HCT116 (cell line): Measurements from ENCODE around the gene VAPA. TPM values are rescaled to one million over a fixed set of nuclear protein-coding genes. Genes with fewer than 3 reads are reported as not detected.

Experiments used
- ATAC-seq: fragments of 200-7000 bp; cut with Tn5 transposase; 2 replicates; pipeline ENCODE4 v1.9.1; 2020; ENCODE audit warnings: mild to moderate bottlenecking, moderate library complexity
- BruUV-seq: library from RNA; stranded (reverse); fragments of 400-500 nt; replicated peaks from 2 replicates; lab custom pipeline; 2021; lab: Mats Ljungman, UMichigan
- CTCF ChIA-PET: fragments of 300-600 bp; sonication (Branson Sonifier 250); formaldehyde crosslinking; loops from one replicate; lab custom pipeline; 2021; ENCODE audit warnings: antibody characterized with exemption; lab: Charles Lee
- POLR2A ChIA-PET: fragments of 300-600, 350-600 bp; sonication (Branson Sonifier 250); formaldehyde crosslinking; loops from one replicate; lab custom pipeline; 2021; ENCODE audit warnings: antibody characterized with exemption; lab: Charles Lee
- RAD21 ChIA-PET, 2 experiments: fragments of 300-600 bp; sonication (Branson Sonifier 250); formaldehyde crosslinking; loops; one replicate each; lab custom pipeline; 2023; ENCODE audit warnings: low total read pairs in 2 of 2; ENCODE audit not compliant: uncharacterized antibody in 2 of 2, unreplicated experiment in 2 of 2, low non-redundant PET in 1 of 2; lab: Charles Lee
- DNase-seq: peaks from one replicate; pipeline ENCODE4 v3.0.0-alpha.2; 2010; ENCODE audit warnings: low read depth, low spot score
- H2AFZ ChIP-seq: fragments of 200-600 bp; shearing (Covaris generic), sonication (generic); 2 replicates; pipeline ENCODE4 v1.6.1; 2017; ENCODE audit warnings: low read depth, mixed run types, mixed read lengths, antibody characterized with exemption, low read length; ENCODE audit not compliant: poor library complexity, severe bottlenecking
- H3K27ac ChIP-seq: 2 replicates; pipeline ENCODE4 v1.5.1; 2012; ENCODE audit warnings: low read depth, low read length
- H3K27me3 ChIP-seq: fragments of 200-600 bp; sonication (generic); 2 replicates; pipeline ENCODE4 v1.6.1; 2016; ENCODE audit warnings: mixed run types, low read length, mixed read lengths; ENCODE audit not compliant: insufficient read depth
- H3K36me3 ChIP-seq, 2 experiments: fragments of 200-500 bp in 1 of 2; fragments of 200-600 bp in 1 of 2; sonication (Bioruptor generic) in 1 of 2; sonication (generic) in 1 of 2; 2 replicates each; pipeline versions ENCODE4 v1.5.1 to v1.6.1; 2014 to 2016; ENCODE audit warnings: low read length in 2 of 2, inconsistent platforms in 1 of 2, mixed read lengths in 1 of 2, mixed run types in 1 of 2; ENCODE audit not compliant: insufficient read depth in 2 of 2, control insufficient read depth in 1 of 2
- H3K4me1 ChIP-seq, 2 experiments: fragments of 200-600 bp in 1 of 2; sonication (generic) in 1 of 2; 2 replicates each; pipeline versions ENCODE4 v1.5.1 to v1.6.1; 2012 to 2017; ENCODE audit warnings: low read length in 2 of 2, inconsistent platforms in 1 of 2, mild to moderate bottlenecking in 1 of 2, mixed read lengths in 1 of 2, mixed run types in 1 of 2, moderate library complexity in 1 of 2; ENCODE audit not compliant: insufficient read depth in 2 of 2, control insufficient read depth in 1 of 2
- H3K4me2 ChIP-seq: fragments of 200-600 bp; sonication (generic); 2 replicates; pipeline ENCODE4 v1.6.1; 2017; ENCODE audit warnings: mixed run types, low read length, mixed read lengths
- H3K4me3 ChIP-seq, 2 experiments: fragments of 200-600 bp in 1 of 2; sonication (generic) in 1 of 2; replicated peaks in 1 of 2; 2 replicates each; pipeline ENCODE4 v1.5.1; 2011 to 2016; ENCODE audit warnings: low read length in 2 of 2, control low read depth in 1 of 2, low read depth in 1 of 2, mild to moderate bottlenecking in 1 of 2, mixed read lengths in 1 of 2, mixed run types in 1 of 2
- H3K79me2 ChIP-seq: fragments of 200-600 bp; sonication (generic); 2 replicates; pipeline ENCODE4 v1.6.1; 2017; ENCODE audit warnings: mild to moderate bottlenecking, mixed run types, low read length, moderate library complexity, mixed read lengths; ENCODE audit not compliant: insufficient read depth
- H3K9ac ChIP-seq: fragments of 200-600 bp; sonication (generic); 2 replicates; pipeline ENCODE4 v1.6.1; 2016; ENCODE audit warnings: low read length, mixed read lengths
- H3K9me2 ChIP-seq: fragments of 200-600 bp; sonication (generic), shearing (Covaris generic); 2 replicates; pipeline ENCODE4 v1.6.1; 2017; ENCODE audit warnings: mixed run types, mild to moderate bottlenecking, moderate library complexity; ENCODE audit not compliant: insufficient read depth
- H3K9me3 ChIP-seq, 2 experiments: fragments of 200-500 bp in 1 of 2; fragments of 200-600 bp in 1 of 2; sonication (Bioruptor generic) in 1 of 2; sonication (generic) in 1 of 2; 2 replicates each; pipeline ENCODE4 v1.6.1; 2014 to 2017; ENCODE audit warnings: low read length in 2 of 2, mixed read lengths in 2 of 2, inconsistent platforms in 1 of 2, low read depth in 1 of 2, mild to moderate bottlenecking in 1 of 2, mixed run types in 1 of 2, moderate library complexity in 1 of 2; ENCODE audit not compliant: control insufficient read depth in 1 of 2, insufficient read depth in 1 of 2
- H4K20me1 ChIP-seq: fragments of 200-600 bp; sonication (generic), shearing (Covaris generic); 2 replicates; pipeline ENCODE4 v1.6.1; 2017; ENCODE audit warnings: mixed run types, mild to moderate bottlenecking, moderate library complexity; ENCODE audit not compliant: insufficient read depth
- CBX3 ChIP-seq: IDR thresholded peaks from 2 replicates; pipeline ENCODE4 v1.6.1; 2012; ENCODE audit warnings: low read depth
- CEBPB ChIP-seq: IDR thresholded peaks from 2 replicates; pipeline ENCODE4 v1.6.1; 2012; ENCODE audit warnings: low read depth
- ELF1 ChIP-seq: IDR thresholded peaks from 2 replicates; pipeline ENCODE4 v1.6.1; 2012; ENCODE audit warnings: low read depth, borderline replicate concordance
- EZH2 ChIP-seq: fragments of 200-600 bp; sonication (generic); IDR thresholded peaks from 2 replicates; pipeline ENCODE4 v1.6.1; 2017; ENCODE audit warnings: antibody characterized with exemption, mixed run types
- EZH2phosphoT487 ChIP-seq: fragments of 200-600 bp; IDR thresholded peaks from 2 replicates; pipeline ENCODE4 v1.6.1; 2018; ENCODE audit warnings: antibody characterized with exemption, borderline replicate concordance
- POLR2A ChIP-seq: IDR thresholded peaks from 2 replicates; pipeline ENCODE4 v1.7.0; 2011; ENCODE audit warnings: borderline replicate concordance; ENCODE audit not compliant: insufficient read depth, insufficient read length; ENCODE audit errors: extremely low read depth
- POLR2AphosphoS5 ChIP-seq: IDR thresholded peaks from 2 replicates; pipeline ENCODE4 v1.6.1; 2011; ENCODE audit warnings: mild to moderate bottlenecking, low read depth, low read length, moderate library complexity
- RAD21 ChIP-seq: IDR thresholded peaks from 2 replicates; pipeline ENCODE4 v1.6.1; 2012; ENCODE audit warnings: low read depth, mild to moderate bottlenecking
- SP1 ChIP-seq: IDR thresholded peaks from 2 replicates; pipeline ENCODE4 v1.6.1; 2012; ENCODE audit warnings: low read depth
- SRF ChIP-seq: IDR thresholded peaks from 2 replicates; pipeline ENCODE4 v1.6.1; 2012; ENCODE audit warnings: low read depth
- TCF7L2 ChIP-seq: IDR thresholded peaks from 2 replicates; pipeline ENCODE4 v1.7.0; 2011; ENCODE audit warnings: borderline replicate concordance, inconsistent platforms; ENCODE audit not compliant: insufficient read depth, insufficient read length; ENCODE audit errors: extremely low read depth
- YY1 ChIP-seq: IDR thresholded peaks from 2 replicates; pipeline ENCODE4 v1.6.1; 2011; ENCODE audit warnings: low read length, low read depth, moderate library complexity, mild to moderate bottlenecking; ENCODE audit not compliant: insufficient replicate concordance; ENCODE audit errors: extremely low read depth
- ZBTB33 ChIP-seq: IDR thresholded peaks from 2 replicates; pipeline ENCODE4 v1.6.1; 2011; ENCODE audit warnings: mild to moderate bottlenecking, low read length, moderate library complexity; ENCODE audit not compliant: insufficient replicate concordance; ENCODE audit errors: extremely low read depth
- ZFX ChIP-seq: fragments of 450-650 bp; IDR thresholded peaks from 2 replicates; pipeline ENCODE4 v1.6.1; 2017
- ZNF274 ChIP-seq: fragments of 200-500 bp; sonication (Bioruptor generic); IDR thresholded peaks from 2 replicates; pipeline ENCODE4 v1.6.1; 2014; ENCODE audit warnings: mild to moderate bottlenecking, low read depth, low read length, inconsistent platforms
- intact Hi-C: fragments of 100-400 bp; cut with micrococcal nuclease; formaldehyde crosslinking; loops from 2 replicates; pipeline ENCODE4 v1.10.0; 2022
- total RNA-seq: library from RNA; stranded (reverse); gene quantifications from one replicate; pipeline ENCODE4 v1.2.1, GENCODE V29; 2021; ENCODE audit not compliant: unreplicated experiment
- TF ChIP-seq, protein P1 (sequence below), 3 experiments: fragments of 200-600 bp in 1 of 3; sonication (generic) in 1 of 3; IDR thresholded peaks in 2 of 3; conservative IDR thresholded peaks in 1 of 3; 2 replicates each; pipeline ENCODE4 v1.5.1; 2012 to 2017; ENCODE audit warnings: low read depth in 2 of 3, low read length in 2 of 3, antibody characterized with exemption in 1 of 3, borderline replicate concordance in 1 of 3, control low read depth in 1 of 3, mild to moderate bottlenecking in 1 of 3, mixed read lengths in 1 of 3, mixed run types in 1 of 3, moderate library complexity in 1 of 3; ENCODE audit not compliant: insufficient read depth in 1 of 3
- TF ChIP-seq, protein P2 (sequence below): IDR thresholded peaks from 2 replicates; pipeline ENCODE4 v1.6.1; 2012

Gene VAPA
- total RNA-seq, 1 experiment from 2014 or later: 295 TPM

GRCh38 chr18:9918016-9918680 lies 4.3 kb downstream of the VAPA start (continued):
- TF ChIP-seq, protein P1, sequence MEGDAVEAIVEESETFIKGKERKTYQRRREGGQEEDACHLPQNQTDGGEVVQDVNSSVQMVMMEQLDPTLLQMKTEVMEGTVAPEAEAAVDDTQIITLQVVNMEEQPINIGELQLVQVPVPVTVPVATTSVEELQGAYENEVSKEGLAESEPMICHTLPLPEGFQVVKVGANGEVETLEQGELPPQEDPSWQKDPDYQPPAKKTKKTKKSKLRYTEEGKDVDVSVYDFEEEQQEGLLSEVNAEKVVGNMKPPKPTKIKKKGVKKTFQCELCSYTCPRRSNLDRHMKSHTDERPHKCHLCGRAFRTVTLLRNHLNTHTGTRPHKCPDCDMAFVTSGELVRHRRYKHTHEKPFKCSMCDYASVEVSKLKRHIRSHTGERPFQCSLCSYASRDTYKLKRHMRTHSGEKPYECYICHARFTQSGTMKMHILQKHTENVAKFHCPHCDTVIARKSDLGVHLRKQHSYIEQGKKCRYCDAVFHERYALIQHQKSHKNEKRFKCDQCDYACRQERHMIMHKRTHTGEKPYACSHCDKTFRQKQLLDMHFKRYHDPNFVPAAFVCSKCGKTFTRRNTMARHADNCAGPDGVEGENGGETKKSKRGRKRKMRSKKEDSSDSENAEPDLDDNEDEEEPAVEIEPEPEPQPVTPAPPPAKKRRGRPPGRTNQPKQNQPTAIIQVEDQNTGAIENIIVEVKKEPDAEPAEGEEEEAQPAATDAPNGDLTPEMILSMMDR (IDR thresholded peaks at IDR 0.05 in 2 of 3, conservative IDR thresholded peaks at IDR 0.05 in 1 of 3; ENCODE audit: borderline replicate concordance in 1 of 3, insufficient read depth in 1 of 3, low read depth in 2 of 3, low read length in 2 of 3): no peak
- no peak for TF ChIP-seq CEBPB
- no peak for TF ChIP-seq POLR2A
- no peak for TF ChIP-seq ZNF274
- TF ChIP-seq EZH2: no peak

- Histone ChIP-seq H3K9me3 (no peaks in the 10 kb centered on the region), H3K4me3 (no peak overlapping the region), H3K4me1 (peaks cover 45 to 54% of the 10 kb centered on the region in 2 experiments), H2AFZ (no peak overlapping the region), H3K27ac (no peak overlapping the region), H3K9ac (no peak overlapping the region), H3K36me3 (no peaks in the 10 kb centered on the region), H3K9me2 (no peaks in the 10 kb centered on the region), H3K27me3 (no peaks in the 10 kb centered on the region), H4K20me1 (peaks cover 79% of the 10 kb centered on the region), H3K4me2 (no peak overlapping the region), H3K79me2 (peaks cover 100% of the 10 kb centered on the region)
- no peak for DNase-seq
- RAD21 ChIA-PET: no interaction called here
- POLR2A ChIA-PET: no interaction called here
- intact Hi-C loops: loop anchor here (10.0 kb wide), 1 partner anchor 305 kb away; the partner anchor contains the start of gene PPP4R1
- CTCF ChIA-PET: no interaction called here
- no TSS peak for BruUV-seq
- ATAC-seq: no peak
- TF ChIP-seq ZFX (no peak), CBX3 (no peak), POLR2AphosphoS5 (no peak), YY1 (no peak), ZNF274 (no peak), EZH2phosphoT487 (no peak), SP1 (no peak), CEBPB (no peak), ELF1 (no peak), SRF (no peak), RAD21 (no peak), TCF7L2 (no peak), ZBTB33 (no peak)
- TF ChIP-seq, protein P2, sequence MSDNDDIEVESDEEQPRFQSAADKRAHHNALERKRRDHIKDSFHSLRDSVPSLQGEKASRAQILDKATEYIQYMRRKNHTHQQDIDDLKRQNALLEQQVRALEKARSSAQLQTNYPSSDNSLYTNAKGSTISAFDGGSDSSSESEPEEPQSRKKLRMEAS: no peak
- TF ChIP-seq, protein P1 (IDR thresholded peaks at IDR 0.05 in 2 of 3, conservative IDR thresholded peaks at IDR 0.05 in 1 of 3; ENCODE audit: borderline replicate concordance in 1 of 3, insufficient read depth in 1 of 3, low read depth in 2 of 3, low read length in 2 of 3): no peak
Measured at GRCh38 chr18:9919564-9920232, 5.9 kb downstream of the VAPA start.
